ENCODE data around the gene TMEM242. TPM values are rescaled to one million over a fixed set of nuclear protein-coding genes. Genes with fewer than 3 reads are reported as not detected.

Gene TMEM242
- total and polyA plus RNA-seq, 2 experiments from 2014 or later, result 6.4 to 14.5 TPM

DNA sequence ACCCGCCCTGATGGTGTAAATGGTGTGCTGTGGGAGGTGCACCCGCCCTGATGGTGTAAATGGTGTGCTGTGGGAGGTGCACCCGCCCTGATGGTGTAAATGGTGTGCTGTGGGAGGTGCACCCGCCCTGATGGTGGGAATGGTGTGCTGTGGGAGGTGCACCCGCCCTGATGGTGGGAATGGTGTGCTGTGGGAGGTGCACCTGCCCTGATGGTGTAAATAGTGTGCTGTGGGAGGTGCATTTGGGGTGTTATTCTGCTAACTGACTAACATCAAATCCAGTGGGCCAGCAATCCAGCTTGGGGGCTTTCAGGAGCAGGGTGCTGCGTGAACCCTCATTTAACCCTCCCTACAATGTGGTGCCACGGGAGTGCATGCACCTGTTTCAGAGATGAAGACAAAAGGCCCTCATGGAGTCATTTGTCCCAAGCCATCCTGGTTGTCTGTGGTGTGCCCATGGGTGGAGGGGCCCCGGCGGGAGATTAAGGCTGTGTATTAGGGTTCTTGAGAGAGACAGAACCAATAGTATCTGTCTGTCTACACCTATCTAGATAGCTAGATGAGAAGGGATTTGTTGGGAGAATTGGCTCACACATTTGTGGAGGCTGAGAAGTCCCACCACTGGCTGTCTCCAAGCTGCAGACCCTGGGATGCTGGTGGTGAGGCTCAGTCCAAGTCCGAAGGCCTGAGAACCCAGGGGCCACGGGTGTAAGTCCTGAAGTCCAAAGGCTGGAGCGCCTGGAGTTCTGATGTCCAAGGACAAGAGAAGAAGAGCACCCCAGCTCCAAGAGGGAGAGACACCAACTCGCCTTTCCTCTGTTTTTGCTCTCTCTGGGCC is 39.2 kb downstream of the TMEM242 start:
- Histone ChIP-seq H3K79me2 (ENCODE audit: insufficient read depth) (no peaks in the 10 kb centered on the region), H3F3A (ENCODE audit: insufficient read depth) (no peaks in the 10 kb centered on the region), H3K4me3 (no peak overlapping the region), H3K27me3 (replicated peaks; ENCODE audit: insufficient read depth) (no peaks in the 10 kb centered on the region), H3K9me3 (ENCODE audit: low read depth) (no peaks in the 10 kb centered on the region), H3K9me2 (ENCODE audit: insufficient read depth) (no peaks in the 10 kb centered on the region), H3K4me2 (ENCODE audit: unreplicated experiment) (no peak overlapping the region), H4K20me1 (ENCODE audit: insufficient read depth) (no peaks in the 10 kb centered on the region), H2AFZ (no peak overlapping the region), H3K4me1 (ENCODE audit: insufficient read depth) (no peaks in the 10 kb centered on the region), H3K27ac (no peak overlapping the region), H3K9ac (no peak overlapping the region), H3K36me3 (ENCODE audit: low read depth) (no peaks in the 10 kb centered on the region)
- TF ChIP-seq EZH2phosphoT487 (IDR thresholded peaks at IDR 0.05; ENCODE audit: insufficient read depth, low read depth), result no peak
- no peak for TF ChIP-seq EZH2 (IDR thresholded peaks at IDR 0.05; ENCODE audit: insufficient read depth, poor library complexity, severe bottlenecking)
- DNase-seq, result no peak
- in situ Hi-C loops (cut with MboI), result no loop called here
- WGBS, 2 experiments (ENCODE audit: low coverage in 1 of 2, low lambda C conversion rate in 2 of 2, missing lambda C conversion rate in 2 of 2), result 80 to 90% methylated on average over 8 to 10 of the region's 13 CpGs

DNA sequence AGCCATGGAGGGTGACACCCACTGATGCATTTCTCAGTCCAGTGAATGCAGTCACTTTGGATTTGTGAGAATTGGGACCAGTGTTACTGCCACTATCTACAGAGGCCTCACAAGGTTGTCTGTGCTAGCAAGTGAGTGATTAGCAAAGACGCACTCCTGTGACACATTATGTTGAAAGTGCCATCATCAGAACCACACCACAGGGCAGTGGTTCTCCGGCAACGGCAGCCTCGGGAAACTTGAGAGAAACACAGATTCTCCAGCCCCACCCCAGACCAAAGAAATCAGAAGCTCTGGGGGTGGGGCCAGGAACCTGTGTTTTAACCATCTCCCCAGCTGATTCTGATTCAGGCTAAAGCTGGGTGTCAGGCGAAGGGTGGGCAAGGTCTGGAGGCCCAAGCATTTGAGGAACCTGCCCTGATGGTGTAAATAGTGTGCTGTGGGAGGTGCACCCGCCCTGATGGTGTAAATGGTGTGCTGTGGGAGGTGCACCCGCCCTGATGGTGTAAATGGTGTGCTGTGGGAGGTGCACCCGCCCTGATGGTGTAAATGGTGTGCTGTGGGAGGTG is 39.9 kb downstream of the TMEM242 start:
- H3K79me2 ChIP-seq (ENCODE audit: insufficient read depth), result no peaks in the 10 kb centered on the region
- no peaks in the 10 kb centered on the region for H3F3A ChIP-seq (ENCODE audit: insufficient read depth)
- in situ Hi-C loops (cut with MboI), result no loop called here
- H4K20me1 ChIP-seq (ENCODE audit: insufficient read depth), result no peaks in the 10 kb centered on the region
- no peak overlapping the region for H3K9ac ChIP-seq
- no peaks in the 10 kb centered on the region for H3K4me1 ChIP-seq (ENCODE audit: insufficient read depth)
- TF ChIP-seq EZH2phosphoT487 (IDR thresholded peaks at IDR 0.05; ENCODE audit: insufficient read depth, low read depth) (no peak), EZH2 (IDR thresholded peaks at IDR 0.05; ENCODE audit: insufficient read depth, poor library complexity, severe bottlenecking) (no peak)
- no peak overlapping the region for H3K27ac ChIP-seq
- DNase-seq, result peak; percentile 8
- H3K27me3 ChIP-seq (replicated peaks; ENCODE audit: insufficient read depth), result no peaks in the 10 kb centered on the region
- H3K9me3 ChIP-seq (ENCODE audit: low read depth), result no peaks in the 10 kb centered on the region
- H3K9me2 ChIP-seq (ENCODE audit: insufficient read depth), result no peaks in the 10 kb centered on the region
- no peak overlapping the region for H3K4me3 ChIP-seq
- no peak overlapping the region for H3K4me2 ChIP-seq (ENCODE audit: unreplicated experiment)
- H3K36me3 ChIP-seq (ENCODE audit: low read depth), result no peaks in the 10 kb centered on the region
- 34 to 60% methylated on average over 6 to 8 of the region's 8 CpGs for WGBS, 2 experiments (ENCODE audit: low coverage in 1 of 2, low lambda C conversion rate in 2 of 2, missing lambda C conversion rate in 2 of 2)
- H2AFZ ChIP-seq, result no peak overlapping the region

DNA sequence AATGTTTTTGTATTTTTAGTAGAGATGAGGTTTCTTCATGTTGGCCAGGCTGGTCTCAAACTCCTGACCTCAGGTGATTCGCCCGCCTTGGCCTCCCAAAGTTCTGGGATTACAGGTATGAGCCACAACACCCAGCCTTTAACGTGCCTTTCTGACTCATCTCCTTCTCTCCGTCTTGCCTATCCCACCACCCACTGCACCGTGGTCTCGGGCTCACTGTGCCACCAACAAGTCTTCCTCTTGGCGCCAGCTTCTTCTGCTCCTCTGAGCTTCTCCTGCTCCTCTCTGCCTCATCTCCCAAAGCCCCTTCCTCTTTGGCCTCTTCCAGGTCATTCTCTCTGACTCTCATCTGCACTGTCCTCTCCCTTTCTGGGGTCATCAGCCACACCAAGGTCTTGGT is 41.0 kb downstream of the TMEM242 start:
- in situ Hi-C loops (cut with MboI), result no loop called here
- TF ChIP-seq EZH2phosphoT487 (IDR thresholded peaks at IDR 0.05; ENCODE audit: insufficient read depth, low read depth) (no peak), EZH2 (IDR thresholded peaks at IDR 0.05; ENCODE audit: insufficient read depth, poor library complexity, severe bottlenecking) (no peak)

DNA sequence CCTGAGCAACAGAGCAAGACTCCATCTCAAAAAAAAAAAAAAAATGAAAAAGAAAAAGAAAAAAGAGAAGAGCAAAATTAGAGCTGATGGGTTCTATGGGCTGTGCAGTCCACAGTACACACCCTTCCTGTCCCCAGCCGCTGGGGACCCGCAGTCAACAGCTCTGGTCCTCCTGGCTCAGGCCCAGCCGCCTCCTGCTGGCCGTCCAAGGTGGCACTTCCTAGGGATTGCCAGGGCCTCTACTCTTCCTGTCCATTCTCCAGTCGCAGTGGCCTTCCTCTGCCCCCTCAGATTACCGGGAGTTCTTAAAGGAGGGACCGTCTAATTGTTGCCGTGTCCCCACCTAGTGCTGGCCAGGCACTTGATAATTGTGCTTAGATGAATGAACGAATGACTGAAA is 41.7 kb downstream of the TMEM242 start:
- H3K79me2 ChIP-seq (ENCODE audit: insufficient read depth), result no peaks in the 10 kb centered on the region
- no peak overlapping the region for H3K4me3 ChIP-seq
- H3K9me3 ChIP-seq (ENCODE audit: low read depth), result no peaks in the 10 kb centered on the region
- TF ChIP-seq EZH2phosphoT487 (IDR thresholded peaks at IDR 0.05; ENCODE audit: insufficient read depth, low read depth), result no peak
- no peak for TF ChIP-seq EZH2 (IDR thresholded peaks at IDR 0.05; ENCODE audit: insufficient read depth, poor library complexity, severe bottlenecking)
- H3K9ac ChIP-seq, result no peak overlapping the region
- WGBS, 2 experiments (ENCODE audit: low coverage in 1 of 2, low lambda C conversion rate in 2 of 2, missing lambda C conversion rate in 2 of 2), result 78 to 84% methylated on average over 9 of the region's 9 CpGs
- H3K27ac ChIP-seq, result no peak overlapping the region
- H3K9me2 ChIP-seq (ENCODE audit: insufficient read depth), result no peaks in the 10 kb centered on the region
- in situ Hi-C loops (cut with MboI), result no loop called here
- no peak overlapping the region for H3K4me2 ChIP-seq (ENCODE audit: unreplicated experiment)
- no peaks in the 10 kb centered on the region for H4K20me1 ChIP-seq (ENCODE audit: insufficient read depth)
- no peaks in the 10 kb centered on the region for H3F3A ChIP-seq (ENCODE audit: insufficient read depth)
- peak; percentile 35 for DNase-seq
- no peak overlapping the region for H2AFZ ChIP-seq
- H3K4me1 ChIP-seq (ENCODE audit: insufficient read depth), result no peaks in the 10 kb centered on the region
- no peaks in the 10 kb centered on the region for H3K36me3 ChIP-seq (ENCODE audit: low read depth)
- H3K27me3 ChIP-seq (replicated peaks; ENCODE audit: insufficient read depth), result no peaks in the 10 kb centered on the region

More for the DNA sequence above, 41.0 kb downstream of the TMEM242 start:
- Histone ChIP-seq H3F3A (ENCODE audit: insufficient read depth) (no peaks in the 10 kb centered on the region), H3K9me2 (ENCODE audit: insufficient read depth) (no peaks in the 10 kb centered on the region), H3K9me3 (ENCODE audit: low read depth) (no peaks in the 10 kb centered on the region), H3K79me2 (ENCODE audit: insufficient read depth) (no peaks in the 10 kb centered on the region), H3K27ac (no peak overlapping the region), H3K27me3 (replicated peaks; ENCODE audit: insufficient read depth) (no peaks in the 10 kb centered on the region), H3K9ac (no peak overlapping the region), H3K4me2 (ENCODE audit: unreplicated experiment) (no peak overlapping the region), H3K4me1 (ENCODE audit: insufficient read depth) (no peaks in the 10 kb centered on the region), H4K20me1 (ENCODE audit: insufficient read depth) (no peaks in the 10 kb centered on the region), H3K36me3 (ENCODE audit: low read depth) (no peaks in the 10 kb centered on the region), H3K4me3 (no peak overlapping the region), H2AFZ (no peak overlapping the region)
- 94 to 95% methylated on average over 7 of the region's 7 CpGs for WGBS, 2 experiments (ENCODE audit: low coverage in 1 of 2, low lambda C conversion rate in 2 of 2, missing lambda C conversion rate in 2 of 2)
- no peak for DNase-seq
